OCI-LY3 (cell line): Measurements from ENCODE around the gene INTS15.
"Not testable (repeated sequence)": the region's sequence is repeated elsewhere in the genome, so short reads cannot be mapped to it uniquely, and the experiment has no call there.

Source experiments
- H2AFZ ChIP-seq: fragments of 200-600, 300-600 bp; shearing (Covaris generic); 2 replicates; pipeline ENCODE4 v1.6.0; 2014; ENCODE audit warnings: antibody characterized with exemption, low read depth, low read length
- H3K27ac ChIP-seq: fragments of 200-600, 300-600 bp; sonication (generic); 2 replicates; pipeline ENCODE4 v1.5.1; 2014; ENCODE audit warnings: mild to moderate bottlenecking, low read length, moderate library complexity, mixed read lengths
- H3K27me3 ChIP-seq: fragments of 200-600, 300-600 bp; sonication (generic); 2 replicates; pipeline ENCODE4 v1.6.1; 2014; ENCODE audit warnings: low read depth, low read length, mixed read lengths
- H3K36me3 ChIP-seq: fragments of 200-600, 300-600 bp; sonication (generic); replicated peaks from 2 replicates; pipeline ENCODE3; 2014; ENCODE audit warnings: low read depth, low read length, mixed read lengths
- H3K4me1 ChIP-seq: fragments of 300-600, 200-600 bp; sonication (generic); 2 replicates; pipeline ENCODE4 v1.6.1; 2014; ENCODE audit warnings: low read length, mixed read lengths
- H3K4me2 ChIP-seq: fragments of 200-600, 300-600 bp; sonication (generic); 2 replicates; pipeline ENCODE4 v1.6.1; 2014; ENCODE audit warnings: low read length, mixed read lengths
- H3K4me3 ChIP-seq: fragments of 300-600, 200-600 bp; sonication (generic); 2 replicates; pipeline ENCODE4 v1.5.1; 2014; ENCODE audit warnings: antibody characterized with exemption, mild to moderate bottlenecking, low read length, moderate library complexity
- H3K79me2 ChIP-seq: fragments of 300-600, 200-600 bp; shearing (Covaris generic); 2 replicates; pipeline ENCODE4 v1.6.1; 2014; ENCODE audit warnings: mild to moderate bottlenecking, low read length, mixed read lengths
- H3K9ac ChIP-seq: fragments of 300-600, 200-600 bp; shearing (Covaris generic); 2 replicates; pipeline ENCODE4 v1.6.0; 2014; ENCODE audit warnings: mild to moderate bottlenecking, low read length, moderate library complexity
- H3K9me3 ChIP-seq: fragments of 200-600, 300-600 bp; shearing (Covaris generic); 2 replicates; pipeline ENCODE4 v1.6.1; 2014; ENCODE audit warnings: low read length, mixed read lengths; ENCODE audit not compliant: insufficient read depth
- H4K20me1 ChIP-seq: fragments of 200-600, 300-600 bp; sonication (generic); 2 replicates; pipeline ENCODE4 v1.6.1; 2016; ENCODE audit warnings: low read length, mixed read lengths; ENCODE audit not compliant: insufficient read depth
- CTCF ChIP-seq: fragments of 200-600, 300-600 bp; sonication (generic); IDR thresholded peaks from 2 replicates; pipeline ENCODE4 v1.5.1; 2014; ENCODE audit warnings: antibody characterized with exemption, low read length, low read depth
- EZH2phosphoT487 ChIP-seq: fragments of 200-600 bp; shearing (Covaris generic); IDR thresholded peaks from 2 replicates; pipeline ENCODE4 v1.6.1; 2018; ENCODE audit warnings: antibody characterized with exemption, mixed run types, low read depth

INTS15 gene

GRCh38 chr7:6571160-6571779 is 18.6 kb upstream of the INTS15 start:
- Histone ChIP-seq H3K9ac (no peak overlapping the region), H3K79me2 (no peaks in the 10 kb centered on the region), H3K4me1 (no peaks in the 10 kb centered on the region), H3K9me3 (no peaks in the 10 kb centered on the region), H3K27me3 (no peaks in the 10 kb centered on the region), H4K20me1 (no peaks in the 10 kb centered on the region), H3K4me3 (no peak overlapping the region), H3K36me3 (no peaks in the 10 kb centered on the region), H3K27ac (no peak overlapping the region), H3K4me2 (no peak overlapping the region), H2AFZ (no peak overlapping the region)
- TF ChIP-seq EZH2phosphoT487 (no peak), CTCF (no peak)

- H3K4me2 ChIP-seq = no peak overlapping the region
- no peaks in the 10 kb centered on the region for H3K9me3 ChIP-seq
- no peak overlapping the region for H2AFZ ChIP-seq
- H3K27ac ChIP-seq = no peak overlapping the region
- no peaks in the 10 kb centered on the region for H4K20me1 ChIP-seq
- no peak overlapping the region for H3K4me3 ChIP-seq
- H3K27me3 ChIP-seq = no peaks in the 10 kb centered on the region
- no peak overlapping the region for H3K9ac ChIP-seq
- no peak for TF ChIP-seq CTCF
- no peak for TF ChIP-seq EZH2phosphoT487
- peaks cover 5% of the 10 kb centered on the region; the same call in 1 of the 2 replicates for H3K4me1 ChIP-seq
- peaks cover 12% of the 10 kb centered on the region; the same call in 1 of the 2 replicates for H3K79me2 ChIP-seq
- H3K36me3 ChIP-seq = no peaks in the 10 kb centered on the region
Observed at GRCh38 chr7:6575281-6576023, 14.4 kb upstream of the INTS15 start.

GRCh38 chr7:6576024-6576866 is 13.6 kb upstream of the INTS15 start:
- peaks cover 10% of the 10 kb centered on the region for H3K4me1 ChIP-seq
- no peak overlapping the region for H2AFZ ChIP-seq
- H3K27ac ChIP-seq = no peak overlapping the region
- peaks cover 3% of the 10 kb centered on the region for H3K36me3 ChIP-seq
- peak overlapping the region; percentile 64 for H3K4me3 ChIP-seq
- H3K27me3 ChIP-seq = no peaks in the 10 kb centered on the region
- H3K9me3 ChIP-seq = no peaks in the 10 kb centered on the region
- TF ChIP-seq CTCF = no peak
- no peak for TF ChIP-seq EZH2phosphoT487
- H3K4me2 ChIP-seq = peak overlapping the region; percentile 51
- H3K79me2 ChIP-seq = peaks cover 12% of the 10 kb centered on the region; the same call in 1 of the 2 replicates
- H3K9ac ChIP-seq = no peak overlapping the region
- H4K20me1 ChIP-seq = no peaks in the 10 kb centered on the region

- H3K27ac ChIP-seq, H3K27me3 ChIP-seq, H4K20me1 ChIP-seq, H3K9me3 ChIP-seq, H3K36me3 ChIP-seq, H2AFZ ChIP-seq: not testable (repeated sequence)
- Histone ChIP-seq H3K4me2 (peak overlapping the region; percentile 51), H3K9ac (peak overlapping the region; percentile 82; the same call in 1 of the 2 replicates), H3K79me2 (peaks cover 12% of the 10 kb centered on the region; the same call in 1 of the 2 replicates), H3K4me1 (peaks cover 15% of the 10 kb centered on the region), H3K4me3 (peak overlapping the region; percentile 91)
Observed at GRCh38 chr7:6576867-6577368, 12.9 kb upstream of the INTS15 start.
